HG03520 (cell line): ENCODE results near the gene MTMR4.
"Not testable (repeated sequence)": the region's sequence is repeated elsewhere in the genome, so short reads cannot be mapped to it uniquely, and the experiment has no call there.

Experiments
- ATAC-seq: cut with Tn5 transposase; IDR thresholded peaks from one replicate; pipeline ENCODE4 v1.9.1; 2021; ENCODE audit warnings: mild to moderate bottlenecking, moderate library complexity; ENCODE audit not compliant: unreplicated experiment

Gene MTMR4

DNA sequence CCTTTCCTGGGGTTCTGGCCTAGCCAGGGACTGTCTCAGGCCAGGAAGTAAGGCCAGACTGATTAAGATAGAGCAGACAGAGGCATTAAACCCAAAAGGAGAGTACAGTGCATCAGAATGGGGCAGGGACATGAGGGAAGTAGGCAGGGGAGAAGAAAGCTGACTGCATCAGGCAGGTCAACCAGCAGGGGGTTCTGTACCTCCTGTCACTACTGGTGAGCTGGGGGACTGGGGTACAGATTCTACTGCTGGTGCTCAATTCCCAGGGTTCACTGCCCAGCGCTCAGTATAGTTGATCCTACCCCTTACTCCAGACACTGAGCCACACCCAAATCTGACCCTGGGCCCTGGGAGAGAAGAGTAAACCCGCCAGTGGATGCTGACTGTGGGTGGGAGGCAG is 12.9 kb upstream of the MTMR4 start:
- ATAC-seq, result no peak

DNA sequence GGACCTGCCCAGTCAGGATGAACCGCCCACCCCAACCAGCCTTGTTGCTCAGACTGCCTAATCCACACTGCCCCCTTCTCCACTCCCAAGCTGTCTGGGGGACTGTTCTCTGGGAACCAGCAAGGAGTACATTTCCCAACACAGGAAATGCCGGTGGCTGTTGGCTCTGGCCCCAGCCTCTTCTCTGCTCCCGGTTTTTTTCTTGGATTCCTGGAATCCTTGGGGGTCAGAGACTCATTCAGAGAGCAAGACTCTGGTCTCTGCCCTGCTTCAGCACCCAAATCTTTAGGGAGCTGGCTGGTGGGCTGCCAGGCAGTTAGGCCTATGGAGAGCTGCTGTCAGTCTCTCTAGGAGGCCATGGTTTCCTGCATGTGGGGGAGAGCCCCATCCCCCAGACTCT is 10.8 kb upstream of the MTMR4 start:
- ATAC-seq, result no peak

DNA sequence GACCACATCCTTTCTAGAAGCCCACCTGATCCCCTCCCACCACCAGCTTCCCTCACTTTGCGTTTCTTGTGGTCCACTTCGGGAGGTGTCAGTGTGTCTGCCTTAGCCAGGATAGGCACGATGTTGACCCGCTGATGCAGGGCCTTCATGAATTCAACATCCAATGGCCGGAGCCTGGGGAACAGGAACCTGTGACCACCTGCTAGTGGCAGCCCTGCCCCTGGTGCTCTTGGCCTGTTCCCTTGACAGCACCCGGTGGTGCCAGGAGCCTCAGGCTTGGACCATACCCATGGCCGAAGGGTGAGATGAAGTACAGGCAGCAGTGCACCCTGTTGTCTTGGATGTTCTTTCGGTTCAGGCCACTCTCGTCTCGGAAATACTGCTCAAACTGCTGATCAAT is 7.2 kb upstream of the MTMR4 start:
- ATAC-seq, result no peak

DNA sequence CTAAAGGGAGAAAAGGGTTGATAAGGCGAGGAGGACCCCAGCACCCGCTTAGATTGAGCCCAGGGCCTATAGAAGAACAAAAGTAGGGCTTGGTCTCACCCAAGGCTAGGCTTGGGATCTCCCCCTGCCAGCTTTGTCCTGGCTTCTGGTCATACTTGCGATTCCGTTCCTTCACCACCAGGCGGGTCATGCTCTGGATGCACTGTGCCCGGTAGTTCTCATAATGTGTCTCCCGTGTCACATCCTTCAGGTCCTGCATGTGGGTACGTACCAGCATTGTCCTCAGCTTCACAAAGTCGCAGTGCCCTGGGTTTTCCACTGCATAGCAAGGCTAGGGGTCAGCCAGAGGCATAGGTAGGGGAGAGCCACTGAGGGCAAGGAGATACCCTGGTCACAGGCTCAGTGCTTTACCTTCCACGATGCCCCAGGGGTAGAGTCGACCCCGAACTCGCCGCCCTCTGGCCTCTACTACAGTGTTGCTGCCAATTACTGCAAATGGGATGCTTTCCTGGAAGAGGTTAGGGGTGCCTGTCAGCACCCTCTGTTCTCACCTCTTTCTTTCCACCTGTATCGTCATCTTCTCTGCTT is 6.5 kb upstream of the MTMR4 start:
- no peak for ATAC-seq

DNA sequence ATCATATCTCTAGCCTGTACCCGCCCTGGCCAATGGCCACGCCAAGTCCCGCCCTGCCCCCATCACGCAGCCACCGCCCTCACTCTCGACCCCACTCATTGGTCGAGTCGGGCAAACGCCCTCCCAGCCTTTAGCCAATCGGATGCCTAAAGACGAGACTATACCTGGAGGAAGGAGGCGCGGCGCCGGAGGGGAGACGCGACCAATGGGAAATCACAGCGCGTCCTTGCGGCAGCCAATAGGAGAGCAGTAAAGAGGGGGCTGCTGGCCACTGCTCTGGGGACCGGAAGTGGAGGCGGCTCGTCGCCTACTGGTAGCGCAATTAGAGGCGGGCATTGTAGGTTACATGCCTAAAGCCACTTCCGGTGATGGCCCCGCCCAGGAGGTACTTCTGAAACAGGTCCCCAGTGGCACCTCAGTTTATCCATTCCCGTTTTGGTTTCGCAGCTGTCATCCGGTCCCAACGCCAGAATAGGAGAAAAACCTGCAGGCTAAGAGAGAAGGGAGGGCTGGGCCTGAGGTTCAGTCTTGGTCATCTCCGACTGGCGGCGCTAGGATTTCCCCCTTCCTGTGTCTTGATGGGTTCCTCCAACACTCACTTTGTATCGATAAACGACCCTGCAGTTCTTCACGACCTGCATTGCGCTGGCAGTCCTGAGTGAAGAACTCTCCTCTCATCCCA is 3.6 kb upstream of the MTMR4 start:
- peak; percentile 80 for ATAC-seq

DNA sequence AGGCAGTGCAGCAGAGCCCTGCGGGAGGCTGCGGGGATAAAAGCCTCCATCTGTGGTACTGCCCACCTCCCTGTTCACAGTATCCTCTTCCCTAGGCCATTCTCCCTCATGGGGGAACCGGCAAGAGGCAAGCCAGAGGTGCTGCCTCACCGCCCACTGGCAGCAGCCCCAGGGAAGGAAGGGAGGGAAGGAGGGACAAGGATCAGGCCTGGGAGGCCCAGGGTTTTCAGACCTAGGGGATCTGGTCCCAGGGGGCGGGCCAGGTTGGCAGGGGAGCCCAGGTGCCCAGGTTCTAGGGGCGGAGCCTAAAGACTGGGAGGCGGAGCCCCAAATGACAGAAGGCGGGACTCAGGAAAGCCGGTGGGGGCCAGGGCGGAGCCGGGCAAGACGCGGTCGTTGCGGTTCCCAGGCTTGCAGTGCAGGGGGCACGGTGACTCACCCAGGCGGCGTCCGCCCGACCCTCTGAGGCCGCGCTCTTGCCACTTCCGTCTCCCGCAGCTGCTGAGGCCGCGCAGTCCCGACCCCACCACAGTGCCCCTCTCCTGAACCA is 3.0 kb upstream of the MTMR4 start:
- ATAC-seq, result no peak

DNA sequence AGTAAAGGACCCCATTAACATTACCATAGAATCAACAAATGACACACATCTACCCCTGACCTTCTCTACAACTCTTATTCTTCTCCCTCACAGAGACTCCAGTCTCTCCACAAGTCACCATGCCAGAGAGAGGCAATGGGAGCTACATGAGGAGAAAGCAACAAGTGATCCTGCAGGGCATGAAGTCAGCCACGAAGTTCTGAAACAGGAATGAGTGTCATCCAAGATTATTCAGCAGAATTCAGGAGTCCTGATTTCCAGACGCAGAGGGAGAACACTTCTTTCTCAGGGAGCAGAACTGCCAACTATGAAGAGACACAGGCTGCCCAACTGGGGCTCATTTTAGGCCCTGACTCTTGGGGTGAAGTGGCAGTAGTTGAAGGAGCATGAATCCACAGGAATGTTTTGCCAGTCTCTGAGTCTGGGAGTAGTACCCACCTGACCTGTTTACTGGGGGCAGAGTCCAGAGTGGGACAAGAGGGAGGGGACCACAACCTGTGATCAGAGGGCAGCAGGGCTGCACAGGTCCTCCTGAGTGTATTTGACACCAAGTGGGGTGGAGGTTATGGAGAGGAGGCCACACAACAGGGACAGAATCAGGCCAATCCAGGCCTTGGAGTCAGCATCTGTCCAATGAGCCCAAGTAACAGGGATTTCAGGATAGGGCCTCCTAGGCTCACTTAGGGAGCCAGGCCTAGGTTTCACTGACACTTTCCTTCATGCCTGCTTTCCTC is 2.4 kb upstream of the MTMR4 start:
- no peak for ATAC-seq

DNA sequence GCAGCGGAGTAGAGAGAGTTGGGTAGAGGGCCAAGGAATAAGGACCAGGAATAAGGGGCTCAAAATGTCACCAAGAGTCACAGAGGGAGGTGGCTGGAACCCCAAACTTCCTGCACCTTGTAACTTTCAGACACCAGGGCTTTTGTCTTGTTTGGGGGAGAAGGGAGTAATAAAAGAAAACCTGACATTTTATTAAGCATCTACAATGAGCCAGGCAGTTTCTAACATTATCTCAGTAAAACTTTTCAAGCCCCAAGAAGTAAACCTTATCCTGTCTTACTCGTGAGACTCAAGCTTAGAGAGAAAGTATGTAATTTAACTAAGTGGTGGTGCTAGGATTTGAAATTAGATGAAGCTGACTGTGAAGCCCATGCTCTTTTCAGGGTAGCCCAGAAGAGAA is 848 bp upstream of the MTMR4 start:
- no peak for ATAC-seq

DNA sequence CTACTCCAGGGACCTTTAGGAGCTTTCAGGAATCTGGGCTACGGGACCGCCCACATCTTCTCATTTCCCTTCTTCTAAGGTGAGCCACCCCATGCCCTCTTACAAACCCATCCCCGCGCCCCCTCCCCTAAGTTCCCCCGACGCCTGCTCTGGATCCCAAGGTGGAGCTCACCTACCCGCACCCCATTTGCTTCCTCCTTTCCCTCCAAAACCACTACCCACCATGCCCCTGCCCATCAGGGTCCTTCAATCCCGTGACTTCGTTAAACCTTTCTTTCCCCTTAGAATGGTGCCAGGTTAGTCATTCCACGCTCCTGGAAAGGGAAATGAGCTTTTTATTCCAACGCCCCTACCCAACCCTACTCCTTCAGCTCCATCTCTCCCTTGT is 326 bp upstream of the MTMR4 start:
- ATAC-seq, result no peak

DNA sequence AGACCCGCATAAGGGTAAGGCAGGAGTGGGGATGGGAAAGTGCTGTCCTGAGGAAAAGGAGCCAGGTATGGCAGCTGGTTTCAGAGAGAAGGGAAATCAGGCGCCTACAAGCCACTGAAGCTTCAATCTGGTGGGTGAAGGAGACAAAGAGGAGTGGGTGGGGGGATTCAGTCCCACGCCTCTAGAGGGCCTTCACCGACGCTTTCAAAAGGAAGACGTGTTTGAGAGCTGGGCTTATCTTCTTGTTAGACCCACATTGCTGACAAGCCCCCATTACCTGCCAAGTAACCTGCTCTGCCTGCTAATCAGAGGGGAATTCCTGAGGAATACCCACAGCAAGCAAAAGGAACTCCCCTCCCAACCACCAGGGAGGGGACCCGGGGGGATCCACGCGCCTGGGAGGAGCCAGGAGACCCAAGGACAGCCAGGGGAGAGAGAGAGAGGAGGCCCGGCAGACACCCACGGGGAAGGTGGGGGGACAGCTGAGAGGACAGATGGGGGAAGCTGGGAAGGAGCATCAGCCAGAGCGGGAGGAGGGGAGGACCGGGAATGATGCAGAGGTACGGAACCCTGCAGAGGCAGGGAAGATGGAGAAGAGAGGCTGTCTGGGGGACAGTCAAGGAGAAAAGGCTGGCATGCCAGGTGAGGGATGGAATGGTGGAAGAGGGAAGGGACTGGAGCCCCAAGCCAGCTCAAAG is 1.0 kb downstream of the MTMR4 start:
- ATAC-seq, result no peak

DNA sequence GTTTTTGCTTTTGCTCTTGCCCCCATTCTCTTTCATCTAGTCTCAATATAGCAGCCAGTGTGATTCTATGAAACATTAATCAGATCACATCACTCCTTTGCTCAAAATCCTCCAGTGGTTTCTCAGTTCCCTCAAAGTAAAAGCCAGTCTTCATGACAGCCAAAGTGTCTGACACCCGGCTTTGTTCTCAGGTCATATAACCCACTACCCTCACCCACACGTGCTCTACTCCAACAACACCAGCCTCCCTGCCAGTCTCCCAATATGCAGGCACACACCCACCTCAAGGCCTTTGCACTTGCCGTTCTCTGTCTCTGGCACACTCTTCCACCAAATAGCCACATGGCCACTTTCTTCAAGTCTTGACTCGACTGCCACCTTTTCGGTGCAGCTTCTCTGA is 4.4 kb downstream of the MTMR4 start:
- no peak for ATAC-seq

DNA sequence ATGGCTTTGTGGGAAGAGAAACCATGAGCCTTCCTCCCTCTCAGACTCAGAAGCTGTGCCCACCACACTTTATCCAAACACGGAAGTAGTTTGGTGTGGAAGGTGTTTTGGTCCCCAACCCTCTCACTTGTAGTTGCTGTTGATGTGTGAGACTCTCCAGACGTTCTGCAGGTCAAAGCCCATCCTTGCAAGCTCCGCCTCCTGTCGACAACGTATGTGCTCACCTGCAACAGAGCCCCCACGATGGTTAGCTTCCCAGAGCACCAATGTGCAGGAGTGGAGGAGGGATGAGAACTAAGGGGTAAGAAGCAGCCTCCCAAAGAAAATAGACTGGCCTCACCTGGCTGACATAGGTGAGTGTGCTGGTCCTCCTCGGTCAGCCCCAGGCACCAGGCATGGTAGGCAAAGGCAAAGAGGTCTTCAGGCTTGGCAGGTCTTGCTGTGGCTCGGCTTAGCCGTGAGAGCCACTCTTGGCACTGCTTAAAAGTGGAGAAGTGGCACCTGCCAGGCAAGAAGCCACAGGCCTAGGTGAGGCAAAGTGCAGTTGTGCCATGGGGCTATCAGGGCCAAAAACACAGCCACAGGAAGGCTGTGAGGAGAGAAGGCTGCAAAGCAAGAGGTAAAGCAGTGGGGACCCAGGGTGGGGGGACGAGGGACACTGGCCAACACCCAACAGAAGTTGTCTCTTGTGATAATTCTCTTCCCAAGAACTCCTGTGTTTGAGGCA is 5.9 kb downstream of the MTMR4 start:
- ATAC-seq, result no peak

DNA sequence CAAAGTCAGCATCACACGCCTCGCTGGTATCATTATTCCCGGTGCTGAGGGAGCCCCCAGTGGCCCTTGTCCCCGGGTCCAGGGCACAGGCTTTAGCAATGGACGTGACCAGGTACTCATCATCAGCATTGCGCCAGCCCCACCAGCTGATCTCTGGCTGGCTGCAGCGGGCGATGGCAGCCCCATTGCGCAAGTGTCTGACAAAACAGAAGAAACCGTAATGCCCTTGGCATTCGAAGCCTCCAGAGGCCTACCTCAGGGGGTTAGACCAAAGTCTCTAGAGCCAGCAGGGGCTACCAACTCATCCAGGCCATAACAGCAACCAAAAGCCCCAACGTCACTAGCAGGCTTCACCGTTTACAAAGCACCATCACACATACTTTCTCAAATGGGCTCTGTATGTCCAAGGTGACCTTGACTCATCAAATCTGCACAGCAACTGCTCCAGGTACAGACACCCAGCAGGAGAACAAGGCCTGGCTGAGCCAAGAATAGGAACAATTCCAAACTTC is 7.3 kb downstream of the MTMR4 start:
- no peak for ATAC-seq

DNA sequence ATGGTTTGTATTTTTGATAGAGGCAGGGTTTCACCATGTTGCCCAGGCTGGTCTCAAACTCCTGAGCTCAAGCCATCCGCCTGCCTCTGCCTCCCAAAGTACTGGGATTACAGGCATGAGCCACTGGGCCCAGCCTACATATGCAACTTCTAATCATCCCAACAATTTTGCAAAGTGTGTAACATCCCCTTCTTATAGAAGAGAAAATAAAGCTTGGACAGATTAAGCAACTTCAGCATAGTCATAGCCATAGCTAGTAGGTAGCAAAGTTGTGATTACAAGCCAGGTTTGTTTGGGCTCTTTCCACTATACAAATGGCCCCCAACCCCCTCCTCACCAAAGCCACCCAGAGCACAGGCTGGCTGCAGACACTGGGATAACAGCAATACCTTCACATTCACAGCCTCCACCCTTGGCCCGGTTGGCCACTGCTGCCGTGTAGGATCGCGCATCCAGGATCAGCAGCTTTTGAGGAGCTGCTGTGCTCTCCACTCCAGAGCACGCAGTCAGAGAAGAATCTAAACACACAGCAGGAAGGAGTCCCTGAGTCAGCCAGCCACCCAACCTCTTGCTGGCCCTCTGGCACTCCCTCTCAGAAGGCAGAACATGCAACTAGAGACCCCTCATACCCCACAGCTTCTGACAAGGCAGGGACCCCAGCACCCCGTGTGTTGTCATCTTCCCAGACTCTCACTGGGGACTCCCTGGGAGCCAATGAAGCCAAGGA is 7.9 kb downstream of the MTMR4 start:
- ATAC-seq, result no peak

DNA sequence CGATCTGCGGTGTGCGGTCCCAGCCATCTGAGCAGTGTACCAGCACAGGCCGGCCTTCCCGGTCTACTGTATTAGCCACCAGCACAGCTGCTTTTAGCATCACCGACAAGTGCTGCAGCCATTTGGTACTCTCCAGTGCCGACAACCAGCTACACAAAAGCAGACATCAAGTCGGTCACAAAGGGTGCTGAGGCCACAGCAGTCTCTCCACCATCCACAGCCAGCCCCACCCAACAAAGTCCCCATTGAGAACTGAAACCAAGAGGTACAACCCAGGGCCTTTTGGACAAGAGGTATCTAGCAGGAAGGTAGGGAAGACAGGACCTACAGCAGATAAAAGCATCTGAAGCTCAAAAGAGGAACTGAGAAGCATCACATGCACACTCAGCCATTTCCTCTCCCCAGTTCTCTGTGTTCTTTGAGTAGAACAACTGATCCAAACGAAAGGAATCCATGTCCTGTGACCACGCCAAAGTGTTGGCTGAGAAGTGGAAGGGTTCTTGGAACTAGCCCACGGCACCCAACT is 9.5 kb downstream of the MTMR4 start:
- peak; percentile 79 for ATAC-seq

DNA sequence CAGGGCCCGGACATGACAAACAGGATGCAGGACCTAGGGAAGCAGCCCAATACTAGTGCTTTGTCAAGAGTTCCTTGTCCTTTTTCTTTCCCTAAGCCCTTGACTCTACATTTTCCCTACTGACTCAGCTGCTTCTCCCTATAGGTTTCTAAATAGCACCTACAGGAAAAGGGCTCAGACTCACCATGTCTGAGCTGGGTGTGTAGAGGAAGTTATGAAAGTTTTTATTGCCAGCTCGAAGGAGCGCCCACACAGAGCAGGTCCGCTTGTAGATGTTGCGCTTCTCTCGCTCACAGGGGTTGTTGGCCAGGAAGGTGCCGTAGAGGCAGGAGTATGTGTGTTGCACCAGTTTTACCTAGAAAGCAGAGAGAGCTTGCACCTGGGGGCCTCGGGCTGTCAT is 10.6 kb downstream of the MTMR4 start:
- no peak for ATAC-seq

DNA sequence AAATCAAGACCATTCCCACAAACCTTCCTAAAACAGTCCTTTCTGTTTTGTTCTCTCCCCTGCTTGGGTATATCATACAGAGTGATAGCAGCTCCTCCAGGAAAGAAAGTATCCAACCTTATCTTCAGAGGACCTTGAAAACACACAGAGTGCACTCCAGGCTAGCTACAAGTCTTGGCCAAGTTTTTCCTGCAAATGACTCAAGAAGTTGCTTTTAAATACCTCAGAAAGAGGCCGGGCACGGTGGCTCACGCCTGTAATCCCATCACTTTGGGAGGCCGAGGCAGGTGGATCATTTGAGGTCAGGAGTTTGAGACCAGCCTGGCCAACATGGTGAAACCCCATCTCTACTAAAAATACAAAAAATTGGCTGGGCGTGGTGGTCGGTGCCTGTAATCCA is 11.3 kb downstream of the MTMR4 start:
- ATAC-seq, result not testable (repeated sequence)

DNA sequence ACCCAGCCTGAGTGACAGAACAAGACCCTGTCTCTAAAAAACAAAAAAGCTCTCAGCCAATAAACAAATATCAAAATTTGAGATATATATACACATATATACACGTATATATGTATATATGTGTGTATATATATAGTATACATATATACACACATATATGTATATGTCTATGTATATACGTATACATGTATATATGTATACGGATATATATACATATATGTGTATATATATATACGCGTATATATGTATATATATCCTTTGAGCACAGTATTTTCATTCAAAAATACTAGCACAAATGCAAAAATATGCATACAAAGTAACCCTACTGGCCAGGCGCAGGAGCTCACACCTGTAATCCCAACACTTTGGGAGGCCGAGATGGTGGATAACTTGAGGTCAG is 13.0 kb downstream of the MTMR4 start:
- ATAC-seq, result no peak

DNA sequence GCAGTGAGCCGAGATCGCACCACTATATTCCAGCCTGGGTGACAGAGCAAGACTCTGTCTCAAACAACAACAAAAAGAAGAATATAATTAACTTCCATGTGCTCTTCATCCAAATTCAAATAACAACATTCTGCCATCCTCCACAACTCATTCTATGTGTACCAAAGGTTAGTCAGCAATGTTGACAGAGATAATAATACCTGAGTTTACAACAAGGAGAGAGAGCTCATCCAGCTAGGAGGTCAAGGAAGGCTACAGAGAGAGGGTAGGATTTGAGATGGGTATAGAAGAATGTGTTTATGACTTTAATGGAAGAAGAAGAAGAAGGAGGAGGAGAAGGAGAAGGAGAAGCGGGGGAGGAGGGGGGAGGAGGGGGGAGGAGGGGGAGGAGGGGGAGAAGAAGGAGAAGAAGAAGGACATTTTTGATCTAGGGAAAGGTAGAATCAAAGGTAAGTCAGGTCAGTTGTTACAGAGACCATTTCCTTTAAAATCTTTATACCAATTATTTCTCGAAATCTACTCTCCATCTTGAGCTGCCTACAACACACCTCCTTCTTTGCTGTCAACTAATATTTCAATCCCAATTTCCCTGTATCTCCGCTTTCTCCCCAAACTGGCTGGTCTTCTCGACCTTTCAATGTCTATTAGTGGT is 16.1 kb downstream of the MTMR4 start:
- ATAC-seq, result no peak
